H1 (cell line): ENCODE measurements around the gene ZNF837. TPM values are rescaled to one million over a fixed set of nuclear protein-coding genes. Genes with fewer than 3 reads are reported as not detected.
A peak's percentile ranks its signal among the peaks of the same experiment; 100 is the strongest.

Experiments used
- CTCF ChIA-PET: fragments of 300-600 bp; sonication (Branson Sonifier 250); formaldehyde crosslinking; loops from one replicate; lab custom pipeline; 2021; ENCODE audit not compliant: partially characterized antibody; lab: Charles Lee
- POLR2A ChIA-PET: fragments of 300-600 bp; sonication (Branson Sonifier 250); formaldehyde crosslinking; loops from one replicate; lab custom pipeline; 2021; ENCODE audit warnings: inconsistent platforms; ENCODE audit not compliant: partially characterized antibody; lab: Charles Lee
- DNase-seq, 2 experiments: peaks; one replicate each; pipeline versions ENCODE4 v3.0.0 to v3.0.0-alpha.2; 2010 to 2022; ENCODE audit warnings: low spot score in 2 of 2, low read depth in 1 of 2, mixed read lengths in 1 of 2
- FAIRE-seq: peaks from 2 replicates; lab custom pipeline; 2011; peaks lifted over from hg19 to GRCh38; lab: Jason Lieb, UNC
- H2AFZ ChIP-seq: 2 replicates; pipeline ENCODE4 v1.8.1; 2012; ENCODE audit warnings: low read length, inconsistent platforms
- H2AK5ac ChIP-seq: 2 replicates; pipeline ENCODE4 v1.6.1; 2013; ENCODE audit warnings: low read depth, low read length
- H2BK120ac ChIP-seq: replicated peaks from 2 replicates; pipeline ENCODE3; 2013; ENCODE audit warnings: low read depth, low read length, inconsistent platforms
- H2BK12ac ChIP-seq: 2 replicates; pipeline ENCODE4 v1.6.1; 2013; ENCODE audit warnings: low read depth, low read length
- H2BK15ac ChIP-seq: 2 replicates; pipeline ENCODE4 v1.6.1; 2013; ENCODE audit warnings: low read length
- H2BK20ac ChIP-seq: 2 replicates; pipeline ENCODE4 v1.6.1; 2013; ENCODE audit warnings: low read length
- H2BK5ac ChIP-seq: 2 replicates; pipeline ENCODE4 v1.6.1; 2013; ENCODE audit warnings: low read depth, low read length
- H3K14ac ChIP-seq: 2 replicates; pipeline ENCODE4 v1.6.1; 2013; ENCODE audit warnings: inconsistent platforms; ENCODE audit not compliant: insufficient read length
- H3K18ac ChIP-seq: 2 replicates; pipeline ENCODE4 v1.6.1; 2013; ENCODE audit warnings: low read length; ENCODE audit errors: extremely low read depth
- H3K23ac ChIP-seq: 2 replicates; pipeline ENCODE4 v1.6.1; 2013; ENCODE audit warnings: inconsistent platforms; ENCODE audit not compliant: insufficient read length
- H3K23me2 ChIP-seq: 2 replicates; pipeline ENCODE4 v1.6.1; 2013; ENCODE audit warnings: low read depth, low read length
- H3K27ac ChIP-seq: 2 replicates; pipeline ENCODE4 v1.6.1; 2011; ENCODE audit warnings: low read depth, low read length, inconsistent platforms
- H3K27me3 ChIP-seq, 4 experiments: replicated peaks in 1 of 4; 1 replicate in 1 of 4; 2 replicates in 3 of 4; pipeline versions ENCODE4 v1.6.1 to v1.8.1; 2011 to 2013; ENCODE audit warnings: low read length in 3 of 4, mild to moderate bottlenecking in 3 of 4, inconsistent platforms in 2 of 4, mixed read lengths in 2 of 4, moderate library complexity in 1 of 4; ENCODE audit not compliant: control insufficient read depth in 3 of 4, insufficient read depth in 3 of 4; ENCODE audit errors: extremely low read depth in 1 of 4
- H3K36me3 ChIP-seq, 4 experiments: 2 replicates each; pipeline versions ENCODE4 v1.6.1 to v1.8.1; 2011 to 2013; ENCODE audit warnings: mild to moderate bottlenecking in 4 of 4, low read length in 3 of 4, moderate library complexity in 2 of 4, control low read depth in 1 of 4, inconsistent platforms in 1 of 4; ENCODE audit not compliant: insufficient read depth in 4 of 4, control insufficient read depth in 2 of 4
- H3K4ac ChIP-seq: replicated peaks from 2 replicates; pipeline ENCODE3; 2013; ENCODE audit warnings: low read length, low read depth, mixed read lengths, inconsistent platforms; ENCODE audit not compliant: insufficient read length
- H3K4me1 ChIP-seq, 4 experiments: replicated peaks in 1 of 4; 1 replicate in 1 of 4; 2 replicates in 3 of 4; pipeline versions ENCODE4 v1.6.1 to v1.8.1; 2011 to 2013; ENCODE audit warnings: low read length in 3 of 4, inconsistent platforms in 2 of 4, mixed read lengths in 1 of 4; ENCODE audit not compliant: insufficient read depth in 4 of 4, control insufficient read depth in 3 of 4
- H3K4me2 ChIP-seq, 2 experiments: 2 replicates each; pipeline versions ENCODE4 v1.6.1 to v1.8.1; 2011 to 2013; ENCODE audit warnings: low read depth in 2 of 2, low read length in 2 of 2, control low read depth in 1 of 2, inconsistent platforms in 1 of 2, mild to moderate bottlenecking in 1 of 2; ENCODE audit not compliant: insufficient read depth in 1 of 2
- H3K4me3 ChIP-seq, 4 experiments: fragments of 200-600, 300-600 bp in 1 of 4; sonication (generic), shearing (Covaris generic), sonication (Bioruptor Twin) in 1 of 4; 2 replicates each; pipeline versions ENCODE4 v1.5.1 to v1.8.1; 2011 to 2016; ENCODE audit warnings: low read length in 4 of 4, low read depth in 3 of 4, control low read depth in 2 of 4, inconsistent platforms in 2 of 4, mild to moderate bottlenecking in 2 of 4, mixed read lengths in 1 of 4, moderate library complexity in 1 of 4; ENCODE audit not compliant: insufficient read depth in 2 of 4; ENCODE audit errors: extremely low read depth in 1 of 4
- H3K56ac ChIP-seq: replicated peaks from 2 replicates; pipeline ENCODE3; 2013; ENCODE audit warnings: low read depth, mild to moderate bottlenecking, mixed read lengths, low read length, inconsistent platforms; ENCODE audit not compliant: insufficient read length
- H3K79me1 ChIP-seq: 2 replicates; pipeline ENCODE4 v1.6.1; 2013; ENCODE audit warnings: low read depth, low read length, control low read depth
- H3K79me2 ChIP-seq, 2 experiments: 2 replicates each; pipeline versions ENCODE4 v1.6.1 to v1.8.1; 2012 to 2013; ENCODE audit warnings: low read length in 2 of 2, mild to moderate bottlenecking in 2 of 2, inconsistent platforms in 1 of 2; ENCODE audit not compliant: insufficient read depth in 2 of 2, control insufficient read depth in 1 of 2
- H3K9ac ChIP-seq, 4 experiments: replicated peaks in 1 of 4; 1 replicate in 1 of 4; 2 replicates in 3 of 4; pipeline versions ENCODE4 v1.6.1 to v1.8.1; 2011 to 2013; ENCODE audit warnings: low read depth in 3 of 4, low read length in 3 of 4, control low read depth in 2 of 4, mild to moderate bottlenecking in 2 of 4, moderate library complexity in 2 of 4, inconsistent platforms in 1 of 4; ENCODE audit errors: extremely low read depth in 1 of 4
- H3K9me3 ChIP-seq, 2 experiments: 2 replicates each; pipeline versions ENCODE4 v1.6.1 to v1.8.1; 2012 to 2013; ENCODE audit warnings: mild to moderate bottlenecking in 2 of 2, moderate library complexity in 2 of 2, control low read depth in 1 of 2, inconsistent platforms in 1 of 2, low read depth in 1 of 2, low read length in 1 of 2, mixed read lengths in 1 of 2; ENCODE audit not compliant: insufficient read depth in 2 of 2
- H4K20me1 ChIP-seq, 2 experiments: replicated peaks in 1 of 2; 2 replicates each; pipeline versions ENCODE3 to v1.8.1; 2011 to 2013; ENCODE audit warnings: inconsistent platforms in 2 of 2, low read length in 2 of 2, mild to moderate bottlenecking in 1 of 2; ENCODE audit not compliant: insufficient read depth in 2 of 2, control insufficient read depth in 1 of 2
- H4K5ac ChIP-seq: 2 replicates; pipeline ENCODE4 v1.6.1; 2013; ENCODE audit warnings: low read length, low read depth, mixed read lengths, inconsistent platforms; ENCODE audit not compliant: insufficient read length
- H4K8ac ChIP-seq: 2 replicates; pipeline ENCODE4 v1.8.0; 2013; ENCODE audit warnings: mild to moderate bottlenecking, moderate library complexity, low read length, inconsistent platforms; ENCODE audit not compliant: insufficient read depth; ENCODE audit errors: extremely low read depth
- H4K91ac ChIP-seq: replicated peaks from 2 replicates; pipeline ENCODE3; 2013; ENCODE audit warnings: low read length, mixed read lengths, inconsistent platforms; ENCODE audit not compliant: insufficient read length
- ATF2 ChIP-seq: IDR thresholded peaks from 2 replicates; pipeline ENCODE4 v1.6.1; 2012; ENCODE audit warnings: low read length, inconsistent platforms
- CBX5 ChIP-seq: fragments of 300-800, 300-1000 bp; sonication (generic); IDR thresholded peaks from 2 replicates; pipeline ENCODE4 v1.7.1; 2016; ENCODE audit warnings: antibody characterized with exemption, low read length, low read depth
- E2F6 ChIP-seq: IDR thresholded peaks from 2 replicates; pipeline ENCODE4 v1.6.1; 2012; ENCODE audit warnings: inconsistent platforms
- EZH2 ChIP-seq: fragments of 200-600 bp; sonication (generic); IDR thresholded peaks from 2 replicates; pipeline ENCODE4 v1.7.1; 2012; ENCODE audit warnings: low read depth, mild to moderate bottlenecking, moderate library complexity, low read length, inconsistent platforms; ENCODE audit not compliant: severe bottlenecking
- JUN ChIP-seq: IDR thresholded peaks from 2 replicates; pipeline ENCODE4 v1.6.1; 2011; ENCODE audit warnings: low read depth, mild to moderate bottlenecking, improper control_type of control experiment, low read length
- MAFK ChIP-seq: IDR thresholded peaks from 2 replicates; pipeline ENCODE4 v1.6.1; 2012; ENCODE audit warnings: low read depth, mild to moderate bottlenecking, improper control_type of control experiment, low read length
- RAD21 ChIP-seq, 2 experiments: IDR thresholded peaks in 1 of 2; conservative IDR thresholded peaks in 1 of 2; 2 replicates each; pipeline ENCODE4 v1.6.1; 2011; ENCODE audit warnings: low read depth in 2 of 2, low read length in 2 of 2, improper control_type of control experiment in 1 of 2, inconsistent platforms in 1 of 2, mild to moderate bottlenecking in 1 of 2, moderate library complexity in 1 of 2
- SIN3A ChIP-seq, 2 experiments: IDR thresholded peaks in 1 of 2; conservative IDR thresholded peaks in 1 of 2; 2 replicates each; pipeline ENCODE4 v1.6.1; 2011 to 2012; ENCODE audit warnings: low read length in 2 of 2, improper control_type of control experiment in 1 of 2, low read depth in 1 of 2, mild to moderate bottlenecking in 1 of 2
- YY1 ChIP-seq: IDR thresholded peaks from 2 replicates; pipeline ENCODE4 v1.6.1; 2011; ENCODE audit warnings: low read depth, mild to moderate bottlenecking, low read length
- WGBS, 2 experiments: shearing (Covaris generic) in 1 of 2; methylation state at CpG; one replicate each; pipeline versions ENCODE4 v1.1.6 to v1.1.7; 2013 to 2015; ENCODE audit warnings: low lambda C conversion rate in 2 of 2, mixed read lengths in 2 of 2, inconsistent platforms in 1 of 2, low coverage in 1 of 2, missing lambda C conversion rate in 1 of 2; ENCODE audit not compliant: insufficient replicate concordance in 2 of 2, insufficient coverage in 1 of 2, insufficient read length in 1 of 2; ENCODE audit errors: extremely low coverage in 1 of 2, missing lambda C conversion rate in 1 of 2; 5-methylcytosine and 5-hydroxymethylcytosine counted together
- polyA plus RNA-seq, 7 experiments: library from polyadenylated mRNA; depleted of rRNA in 3 of 7; stranded (reverse) in 5 of 7; unstranded in 2 of 7; fragments of >200 nt in 5 of 7; fragments of 200-250 nt in 2 of 7; gene quantifications; 1 replicate in 5 of 7; 2 replicates in 1 of 7; 4 replicates in 1 of 7; pipeline versions ENCODE4 v1.2.1 to v1.2.3, GENCODE V29; 2011 to 2013; ENCODE audit warnings: missing spikeins in 2 of 7, mixed read lengths in 2 of 7
- total RNA-seq: library from RNA; stranded (reverse); fragmentation: NEBNext Ultra II Directional; extraction: Animal tissue kit (Norgen Biotek cat#: 25700); gene quantifications from 2 replicates; pipeline ENCODE4 v1.2.1, GENCODE V29; 2021

The ZNF837 gene
- total and polyA plus RNA-seq, 2 of the 8 experiments (the other 6 are each of a cell fraction or from before 2014, with no cell fraction given) = 1.9 to 3.3 TPM

- Histone ChIP-seq H3K18ac (no peak overlapping the region), H2BK15ac (no peak overlapping the region), H3K56ac (no peak overlapping the region), H3K27ac (no peak overlapping the region), H3K14ac (no peak overlapping the region), H3K4me2 (no peak overlapping the region), H4K5ac (no peak overlapping the region), H4K8ac (peak overlapping the region; percentile 28; the same call in 1 of the 2 replicates), H3K9ac (no peak overlapping the region), H2BK5ac (no peak overlapping the region), H2BK12ac (no peak overlapping the region), H3K79me1 (no peaks in the 10 kb centered on the region), H3K23ac (no peak overlapping the region), H2BK20ac (no peak overlapping the region), H3K27me3 (no peaks in the 10 kb centered on the region), H3K9me3 (no peaks in the 10 kb centered on the region), H2BK120ac (no peak overlapping the region), H2AK5ac (no peak overlapping the region), H4K20me1 (peaks cover 0 to 3% of the 10 kb centered on the region in 2 experiments), H3K4ac (no peak overlapping the region), H3K36me3 (no peaks in the 10 kb centered on the region), H2AFZ (no peak overlapping the region), H4K91ac (no peak overlapping the region), H3K4me1 (peaks cover 0 to 6% (median 4%) of the 10 kb centered on the region in 4 experiments; a peak in 4 of 7 replicates), H3K79me2 (no peaks in the 10 kb centered on the region), H3K23me2 (peaks cover 2% of the 10 kb centered on the region), H3K4me3 (no peak overlapping the region)
- ChIA-PET CTCF (interaction anchor here (0.8 to 2.7 kb wide), 6 partner anchors 10 to 136 kb away, joined by 3 to 11 read pairs (median 4); no protein-coding TSS in a partner anchor), POLR2A (interaction anchor here (1.1 to 2.8 kb wide), 10 partner anchors 8 to 162 kb away, joined by 3 to 14 read pairs (median 4); partner anchors contain the start of gene ZBTB45)
- WGBS, 2 experiments = 95% methylated on average over 70 of the region's 75 CpGs; no CpG with 5 or more reads in 1 of the 2 experiments
- FAIRE-seq = no peak
- DNase-seq = no peak
- no peak for TF ChIP-seq MAFK
- TF ChIP-seq JUN = no peak
- no peak for TF ChIP-seq E2F6
- TF ChIP-seq EZH2 = no peak
- TF ChIP-seq CBX5 = no peak
- TF ChIP-seq YY1 = no peak
- TF ChIP-seq SIN3A (conservative IDR thresholded peaks at IDR 0.05 in 1 of 2, IDR thresholded peaks at IDR 0.05 in 1 of 2; ENCODE audit: low read depth in 1 of 2, low read length in 2 of 2) = no peak
- no peak for TF ChIP-seq RAD21 (IDR thresholded peaks at IDR 0.05 in 1 of 2, conservative IDR thresholded peaks at IDR 0.05 in 1 of 2; ENCODE audit: low read depth in 2 of 2, low read length in 2 of 2)
- no peak for TF ChIP-seq ATF2
Measured at GRCh38 chr19:58356766-58357480, 23.9 kb downstream of the ZNF837 start.
